AG10803 (cell line): Measurements from ENCODE around the gene LRP1B.
A peak's percentile ranks its signal among the peaks of the same experiment; 100 is the strongest.

Source experiments
- DNase-seq: peaks from one replicate; pipeline ENCODE4 v3.0.0; 2010; ENCODE audit warnings: low read depth
- H3K4me3 ChIP-seq: 2 replicates; pipeline ENCODE4 v1.5.1; 2011; ENCODE audit warnings: mild to moderate bottlenecking, low read length, control low read depth
- CTCF ChIP-seq: conservative IDR thresholded peaks from 2 replicates; pipeline ENCODE4 v1.5.1; 2011; ENCODE audit warnings: mild to moderate bottlenecking, low read length, control low read depth, inconsistent platforms

The LRP1B gene

GRCh38 chr2:141513853-141514252 is 617.0 kb downstream of the LRP1B start:
- no peak for DNase-seq
- no peak overlapping the region for H3K4me3 ChIP-seq
- TF ChIP-seq CTCF, result no peak

- no peak for DNase-seq
- H3K4me3 ChIP-seq, result no peak overlapping the region
- TF ChIP-seq CTCF, result no peak
Measured at GRCh38 chr2:141508806-141509595, 621.8 kb downstream of the LRP1B start.

- DNase-seq, result no peak
- TF ChIP-seq CTCF, result no peak
- H3K4me3 ChIP-seq, result no peak overlapping the region
Measured at GRCh38 chr2:141508086-141508752, 622.6 kb downstream of the LRP1B start.

- H3K4me3 ChIP-seq, result no peak overlapping the region
- DNase-seq, result no peak
- TF ChIP-seq CTCF, result no peak
Measured at GRCh38 chr2:141506135-141506534, 624.7 kb downstream of the LRP1B start.

- TF ChIP-seq CTCF, result no peak
- no peak overlapping the region for H3K4me3 ChIP-seq
- DNase-seq, result no peak
Measured at GRCh38 chr2:141501752-141502151, 629.1 kb downstream of the LRP1B start.

- no peak for DNase-seq
- TF ChIP-seq CTCF, result no peak
- H3K4me3 ChIP-seq, result no peak overlapping the region
Measured at GRCh38 chr2:141499123-141499522, 631.7 kb downstream of the LRP1B start.

GRCh38 chr2:141498561-141498960 is 632.3 kb downstream of the LRP1B start:
- H3K4me3 ChIP-seq, result no peak overlapping the region
- TF ChIP-seq CTCF, result no peak
- DNase-seq, result peak; percentile 35
